ENCODE results near the gene DGAT2L6.
"Not testable (repeated sequence)": the region's sequence is repeated elsewhere in the genome, so short reads cannot be mapped to it uniquely, and the experiment has no call there.

DGAT2L6 gene

DNA sequence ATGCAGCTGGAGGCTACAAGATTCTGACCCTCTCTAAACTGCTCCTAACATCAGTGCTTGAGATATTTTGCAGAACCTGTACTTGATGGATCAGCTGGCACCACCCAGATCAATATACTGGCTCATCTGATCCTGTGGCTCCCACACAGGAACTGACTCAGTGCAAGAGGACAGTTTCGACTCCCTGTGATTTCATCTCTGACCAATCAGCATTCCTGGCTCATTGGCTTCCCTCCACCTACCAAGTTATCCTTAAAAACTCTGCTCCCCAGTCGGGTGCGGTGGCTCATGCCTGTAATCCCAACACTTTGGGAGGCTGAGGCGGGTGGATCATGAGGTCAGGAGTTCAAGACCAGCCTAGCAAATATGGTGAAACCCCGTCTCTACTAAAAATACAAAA lies 66.3 kb downstream of the DGAT2L6 start:
- not testable (repeated sequence) for H3K4me3 ChIP-seq (ENCODE audit: low read depth, low read length); H3K27me3 ChIP-seq (ENCODE audit: control insufficient read depth, insufficient read depth, low read length); H3K4me1 ChIP-seq (ENCODE audit: control insufficient read depth, insufficient read depth, low read length); H3K36me3 ChIP-seq (ENCODE audit: control insufficient read depth, insufficient read depth, low read length); H3K9ac ChIP-seq (ENCODE audit: low read depth, low read length); H3K27ac ChIP-seq (ENCODE audit: low read depth, low read length)
- peaks cover 21% of the 10 kb centered on the region for H3K9me3 ChIP-seq (ENCODE audit: control insufficient read depth, insufficient read depth, low read length)

DNA sequence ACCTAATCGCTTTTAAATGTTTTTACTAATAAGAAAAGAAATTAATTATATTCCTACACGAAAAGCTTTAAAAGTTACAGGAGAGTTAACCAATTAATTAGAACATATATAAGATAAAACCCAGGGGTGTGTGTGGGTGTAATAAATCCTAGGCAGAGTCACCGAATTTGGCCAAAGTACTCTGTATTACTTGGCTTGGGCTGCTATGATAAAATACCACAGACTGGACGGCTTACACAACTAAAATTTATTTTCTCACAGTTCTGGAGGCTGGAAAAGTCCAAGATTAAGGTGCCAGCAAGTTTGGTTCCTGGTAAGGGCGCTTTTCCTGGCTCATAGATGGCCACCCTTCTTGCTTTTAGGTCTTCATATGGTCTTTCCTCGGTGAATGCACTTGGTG lies 67.6 kb downstream of the DGAT2L6 start:
- peaks cover 19% of the 10 kb centered on the region for H3K9me3 ChIP-seq (ENCODE audit: control insufficient read depth, insufficient read depth, low read length)
- H3K4me1 ChIP-seq (ENCODE audit: control insufficient read depth, insufficient read depth, low read length) = peaks cover 4% of the 10 kb centered on the region
- no peak overlapping the region for H3K9ac ChIP-seq (ENCODE audit: low read depth, low read length)
- no peaks in the 10 kb centered on the region for H3K36me3 ChIP-seq (ENCODE audit: control insufficient read depth, insufficient read depth, low read length)
- H3K27me3 ChIP-seq (ENCODE audit: control insufficient read depth, insufficient read depth, low read length) = no peaks in the 10 kb centered on the region
- no peak overlapping the region for H3K27ac ChIP-seq (ENCODE audit: low read depth, low read length)
- no peak overlapping the region for H3K4me3 ChIP-seq (ENCODE audit: low read depth, low read length)

DNA sequence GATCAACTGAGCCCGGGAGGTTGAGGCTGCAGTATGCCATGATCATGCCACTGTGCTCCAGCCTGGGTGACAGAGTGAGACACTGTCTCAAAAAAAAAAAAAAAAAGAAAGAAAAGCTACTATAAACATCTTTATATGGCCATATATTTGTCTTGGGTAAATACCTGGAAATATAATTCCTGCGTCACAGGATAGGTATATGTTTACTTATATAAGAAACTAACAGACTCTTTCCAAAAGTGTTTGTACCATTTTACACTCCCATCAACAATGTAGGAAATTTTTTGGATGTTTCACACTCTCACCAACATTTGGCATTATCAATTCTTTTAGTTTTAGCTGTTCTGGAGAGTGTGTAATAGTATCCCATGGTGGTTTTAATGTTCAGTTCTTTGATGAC lies 70.0 kb downstream of the DGAT2L6 start:
- no peaks in the 10 kb centered on the region for H3K27me3 ChIP-seq (ENCODE audit: control insufficient read depth, insufficient read depth, low read length)
- H3K9me3 ChIP-seq (ENCODE audit: control insufficient read depth, insufficient read depth, low read length) = peaks cover 15% of the 10 kb centered on the region
- H3K4me1 ChIP-seq (ENCODE audit: control insufficient read depth, insufficient read depth, low read length) = peaks cover 4% of the 10 kb centered on the region
- H3K4me3 ChIP-seq (ENCODE audit: low read depth, low read length) = no peak overlapping the region
- H3K36me3 ChIP-seq (ENCODE audit: control insufficient read depth, insufficient read depth, low read length) = no peaks in the 10 kb centered on the region
- H3K27ac ChIP-seq (ENCODE audit: low read depth, low read length) = no peak overlapping the region
- H3K9ac ChIP-seq (ENCODE audit: low read depth, low read length) = no peak overlapping the region

DNA sequence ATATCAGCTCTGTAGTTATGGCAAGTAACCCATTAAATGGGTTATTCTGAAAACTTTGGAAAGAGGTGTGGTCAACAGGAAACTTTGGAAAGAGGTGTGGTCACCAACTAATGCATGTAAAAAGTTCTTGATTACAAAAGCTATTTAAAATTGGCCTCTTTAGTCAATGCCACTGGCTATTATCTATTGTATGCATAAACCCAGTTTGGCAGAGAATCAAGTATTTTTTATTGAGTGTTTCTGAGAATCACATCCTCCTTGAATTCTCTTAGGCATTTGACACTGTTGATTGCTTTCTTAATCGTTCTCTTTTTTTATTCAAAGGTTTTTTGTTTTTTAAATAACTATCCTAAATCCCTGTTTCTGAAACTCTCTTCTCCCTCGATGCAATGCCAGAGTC lies 75.2 kb downstream of the DGAT2L6 start:
- Histone ChIP-seq H3K4me1 (ENCODE audit: control insufficient read depth, insufficient read depth, low read length) (no peaks in the 10 kb centered on the region), H3K36me3 (ENCODE audit: control insufficient read depth, insufficient read depth, low read length) (no peaks in the 10 kb centered on the region), H3K9ac (ENCODE audit: low read depth, low read length) (no peak overlapping the region), H3K27ac (ENCODE audit: low read depth, low read length) (no peak overlapping the region), H3K9me3 (ENCODE audit: control insufficient read depth, insufficient read depth, low read length) (peaks cover 18% of the 10 kb centered on the region), H3K4me3 (ENCODE audit: low read depth, low read length) (no peak overlapping the region), H3K27me3 (ENCODE audit: control insufficient read depth, insufficient read depth, low read length) (no peaks in the 10 kb centered on the region)

DNA sequence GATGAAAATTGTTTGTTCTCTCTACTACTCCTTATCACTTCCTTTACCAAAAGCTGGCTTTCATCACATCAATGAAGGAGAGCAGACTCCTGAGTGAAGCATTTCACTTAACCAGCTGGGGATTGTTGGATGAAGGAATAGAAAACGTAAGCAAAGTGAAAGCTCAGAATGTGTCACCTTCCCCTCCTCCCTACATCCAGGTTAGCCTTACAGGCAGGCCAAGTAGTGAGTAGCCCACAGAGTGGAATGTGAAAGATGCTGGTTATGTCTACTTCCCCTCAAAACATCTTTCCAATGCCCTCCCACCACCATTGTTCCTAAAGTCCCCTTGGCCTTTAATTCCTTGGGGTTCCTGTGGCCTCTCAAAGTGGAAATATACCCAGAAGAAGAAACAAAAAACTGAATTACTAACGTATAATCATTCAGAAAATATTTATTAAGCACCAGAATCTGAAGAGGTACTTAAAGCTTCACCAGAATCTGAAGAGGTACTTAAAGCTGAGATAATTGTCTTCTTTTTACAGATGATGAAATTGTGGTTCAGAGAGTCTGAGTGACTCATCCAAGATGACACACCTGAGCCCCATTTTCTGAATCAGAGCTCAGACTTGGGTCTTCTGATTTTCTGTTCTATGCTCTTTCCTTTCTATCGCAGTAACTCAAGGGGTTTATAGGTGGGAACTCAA lies 76.2 kb downstream of the DGAT2L6 start:
- Histone ChIP-seq H3K4me1 (ENCODE audit: control insufficient read depth, insufficient read depth, low read length) (no peaks in the 10 kb centered on the region), H3K36me3 (ENCODE audit: control insufficient read depth, insufficient read depth, low read length) (no peaks in the 10 kb centered on the region), H3K4me3 (ENCODE audit: low read depth, low read length) (no peak overlapping the region), H3K27me3 (ENCODE audit: control insufficient read depth, insufficient read depth, low read length) (no peaks in the 10 kb centered on the region), H3K9ac (ENCODE audit: low read depth, low read length) (no peak overlapping the region), H3K9me3 (ENCODE audit: control insufficient read depth, insufficient read depth, low read length) (peaks cover 24% of the 10 kb centered on the region), H3K27ac (ENCODE audit: low read depth, low read length) (no peak overlapping the region)

DNA sequence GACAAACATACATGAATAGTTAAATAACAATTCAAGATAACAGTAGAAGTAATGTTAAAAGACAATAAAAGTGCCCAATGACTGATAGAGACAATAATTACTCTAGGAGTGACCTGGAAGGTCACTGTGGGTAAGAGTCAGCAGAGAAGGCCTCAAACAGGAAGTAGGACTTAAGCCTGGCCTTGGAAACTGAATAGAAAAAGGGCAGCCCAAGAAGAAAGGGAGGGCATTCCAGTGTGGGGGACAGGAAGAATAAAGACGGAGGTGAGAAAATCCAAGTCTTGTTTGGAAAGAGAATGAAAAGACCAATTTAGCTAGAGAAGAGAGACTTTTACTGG lies 76.7 kb downstream of the DGAT2L6 start:
- Histone ChIP-seq H3K9ac (ENCODE audit: low read depth, low read length) (no peak overlapping the region), H3K27ac (ENCODE audit: low read depth, low read length) (no peak overlapping the region), H3K27me3 (ENCODE audit: control insufficient read depth, insufficient read depth, low read length) (no peaks in the 10 kb centered on the region), H3K4me3 (ENCODE audit: low read depth, low read length) (no peak overlapping the region), H3K9me3 (ENCODE audit: control insufficient read depth, insufficient read depth, low read length) (peaks cover 29% of the 10 kb centered on the region), H3K36me3 (ENCODE audit: control insufficient read depth, insufficient read depth, low read length) (no peaks in the 10 kb centered on the region), H3K4me1 (ENCODE audit: control insufficient read depth, insufficient read depth, low read length) (no peaks in the 10 kb centered on the region)

DNA sequence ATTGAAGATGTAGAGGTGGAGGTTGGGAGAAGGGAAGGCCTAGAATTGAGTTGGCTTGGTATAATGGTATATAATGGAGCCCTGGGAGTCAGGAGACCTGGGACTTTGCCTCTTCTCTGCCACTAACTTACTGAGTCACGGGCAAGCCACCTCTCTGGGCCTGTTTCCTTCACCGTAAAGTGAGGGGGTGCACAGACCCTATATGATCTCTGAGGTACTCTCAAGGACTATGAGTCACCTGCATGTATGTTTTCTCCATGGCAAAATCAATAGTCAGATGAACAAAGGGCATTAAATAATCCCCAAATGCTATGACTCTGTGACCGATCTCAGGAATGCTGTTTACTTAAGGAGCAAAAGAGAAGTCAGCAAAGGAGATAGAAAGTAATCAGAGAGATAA lies 77.6 kb downstream of the DGAT2L6 start:
- Histone ChIP-seq H3K27me3 (ENCODE audit: control insufficient read depth, insufficient read depth, low read length) (no peaks in the 10 kb centered on the region), H3K4me3 (ENCODE audit: low read depth, low read length) (no peak overlapping the region), H3K4me1 (ENCODE audit: control insufficient read depth, insufficient read depth, low read length) (no peaks in the 10 kb centered on the region), H3K9me3 (ENCODE audit: control insufficient read depth, insufficient read depth, low read length) (peaks cover 34% of the 10 kb centered on the region), H3K9ac (ENCODE audit: low read depth, low read length) (no peak overlapping the region), H3K36me3 (ENCODE audit: control insufficient read depth, insufficient read depth, low read length) (no peaks in the 10 kb centered on the region), H3K27ac (ENCODE audit: low read depth, low read length) (no peak overlapping the region)

Data from HUES48 (cell line).